GM18505 (cell line): ENCODE results near the gene C1QTNF3.
"Not testable (repeated sequence)": the region's sequence is repeated elsewhere in the genome, so short reads cannot be mapped to it uniquely, and the experiment has no call there.

Experiments used
- ATAC-seq: cut with Tn5 transposase; IDR thresholded peaks from one replicate; pipeline ENCODE4 v1.9.1; 2021; ENCODE audit not compliant: unreplicated experiment
- POLR2A ChIP-seq: IDR thresholded peaks from 4 replicates; pipeline ENCODE4 v1.6.1; 2011; ENCODE audit warnings: borderline replicate concordance; ENCODE audit not compliant: insufficient read depth, insufficient read length; ENCODE audit errors: extremely low read depth

The C1QTNF3 gene

DNA sequence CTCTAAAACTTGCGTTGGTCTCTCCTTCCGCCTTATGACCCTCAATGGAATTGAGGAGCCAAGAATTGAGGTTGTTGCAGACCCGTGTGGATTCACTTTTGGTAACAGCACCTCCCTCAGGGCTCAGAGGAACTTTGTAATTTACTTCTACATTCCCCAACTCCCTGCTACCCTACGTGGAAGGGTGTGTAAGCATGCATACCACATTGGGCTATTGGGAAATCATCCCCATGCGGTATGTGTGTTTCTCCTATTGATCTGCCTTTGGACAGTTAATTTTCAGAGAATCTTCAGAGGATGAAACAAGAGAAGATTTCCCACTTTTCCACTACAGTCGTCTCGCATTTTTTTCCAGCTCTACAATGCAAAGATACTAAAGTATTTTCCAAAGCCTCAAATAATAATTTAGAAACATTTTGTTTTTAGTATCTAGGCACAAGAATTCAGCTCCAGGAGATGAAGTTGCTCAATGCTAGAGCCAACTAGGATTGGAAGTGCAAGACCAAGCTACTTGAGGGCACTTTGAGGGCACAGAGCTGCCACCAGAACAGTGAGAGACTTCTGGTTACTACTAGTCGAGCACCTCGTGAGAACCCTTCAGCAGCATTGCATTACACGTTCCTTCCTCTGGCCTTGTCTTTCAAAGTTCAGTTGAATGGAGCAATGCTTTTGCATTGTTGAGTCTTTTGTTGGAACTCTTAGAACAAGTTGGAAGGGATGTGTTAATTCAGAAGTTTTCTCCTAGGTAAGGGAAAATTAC is 3.4 kb downstream of the C1QTNF3 start:
- TF ChIP-seq POLR2A: no peak
- no peak for ATAC-seq

- ATAC-seq: no peak
- TF ChIP-seq POLR2A: no peak
Observed at GRCh38 chr5:34038838-34039237, 4.2 kb downstream of the C1QTNF3 start.

DNA sequence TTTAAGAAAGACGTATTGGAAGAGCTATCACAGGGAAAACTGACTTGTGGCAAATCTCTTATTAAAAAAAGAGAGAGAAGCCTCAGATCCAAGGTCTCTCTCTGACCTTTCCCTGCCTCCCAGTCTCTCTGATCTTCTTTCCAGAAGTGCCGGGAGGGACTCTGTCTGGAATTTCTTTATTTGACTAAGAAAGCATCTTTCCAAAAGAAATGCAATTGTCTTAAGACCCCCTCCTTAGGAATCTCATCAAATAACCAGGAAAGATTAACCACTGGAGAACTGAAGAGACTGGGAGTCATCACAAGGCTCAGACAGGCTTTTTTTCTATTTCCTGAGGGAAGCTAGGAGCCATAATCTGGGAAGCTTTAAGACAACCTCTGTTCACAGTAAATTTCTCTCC is 4.6 kb downstream of the C1QTNF3 start:
- ATAC-seq: no peak
- no peak for TF ChIP-seq POLR2A

DNA sequence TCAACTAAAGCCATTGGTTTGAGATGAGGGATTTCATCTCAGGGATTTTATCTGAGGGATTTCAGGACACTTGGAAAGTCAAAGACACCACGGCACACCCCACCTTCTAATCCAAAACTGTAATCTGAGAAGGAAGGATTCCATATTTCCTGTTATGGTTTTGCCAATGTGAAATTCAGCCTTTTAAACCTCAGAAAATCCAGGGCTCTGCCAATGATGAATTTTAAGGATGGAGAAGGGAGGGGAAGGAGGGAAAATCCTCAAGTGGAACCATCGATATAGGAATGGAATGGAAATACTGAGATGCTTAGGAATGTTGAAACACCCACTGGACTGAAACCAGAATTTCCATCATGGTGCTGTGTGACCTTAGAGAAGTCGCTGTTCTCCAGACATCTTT is 5.3 kb downstream of the C1QTNF3 start:
- TF ChIP-seq POLR2A: no peak
- no peak for ATAC-seq

DNA sequence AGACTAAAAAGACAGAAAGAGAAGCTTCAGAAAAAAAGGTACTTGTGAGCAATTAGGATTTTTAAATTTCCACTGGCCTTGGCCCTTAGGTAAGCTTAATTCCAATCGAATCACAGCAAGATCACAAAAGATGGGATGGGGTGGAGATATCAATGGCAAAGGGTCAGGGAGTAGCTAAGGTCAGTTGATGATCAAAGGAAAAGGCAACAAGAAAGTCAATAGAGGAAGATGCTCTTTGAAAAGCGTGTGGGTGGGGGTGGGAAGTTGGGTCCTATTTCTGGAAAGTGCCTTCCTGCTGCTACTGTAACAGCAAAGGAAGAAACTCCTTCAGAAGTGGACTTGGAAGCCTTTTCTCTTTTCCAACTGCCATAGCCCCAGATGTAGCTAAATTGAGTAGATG is 7.3 kb downstream of the C1QTNF3 start:
- TF ChIP-seq POLR2A: no peak
- no peak for ATAC-seq

- ATAC-seq: peak; percentile 60
- no peak for TF ChIP-seq POLR2A
Observed at GRCh38 chr5:34034534-34035327, 8.3 kb downstream of the C1QTNF3 start.

DNA sequence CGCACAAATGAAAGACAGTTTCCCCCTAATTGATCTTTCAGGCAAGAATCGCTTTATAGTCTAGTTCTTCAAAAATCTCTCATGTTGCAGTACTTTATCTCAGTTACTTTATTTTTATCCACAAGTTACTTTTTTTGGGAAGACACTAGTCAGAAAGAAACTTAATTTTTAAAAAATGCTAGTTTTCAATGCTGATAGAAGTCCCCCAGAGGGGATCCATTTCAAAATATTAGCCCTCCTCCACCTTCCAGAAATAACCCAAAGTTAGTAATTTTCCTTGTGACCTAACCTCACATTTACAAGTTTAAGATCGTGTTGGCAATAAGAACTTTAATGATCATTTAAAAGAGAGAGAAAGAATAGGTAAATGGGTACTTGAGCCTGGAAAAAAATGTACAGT is 11.0 kb downstream of the C1QTNF3 start:
- TF ChIP-seq POLR2A: no peak
- no peak for ATAC-seq

- TF ChIP-seq POLR2A: no peak
- ATAC-seq: no peak
Observed at GRCh38 chr5:34031117-34031516, 11.9 kb downstream of the C1QTNF3 start.

DNA sequence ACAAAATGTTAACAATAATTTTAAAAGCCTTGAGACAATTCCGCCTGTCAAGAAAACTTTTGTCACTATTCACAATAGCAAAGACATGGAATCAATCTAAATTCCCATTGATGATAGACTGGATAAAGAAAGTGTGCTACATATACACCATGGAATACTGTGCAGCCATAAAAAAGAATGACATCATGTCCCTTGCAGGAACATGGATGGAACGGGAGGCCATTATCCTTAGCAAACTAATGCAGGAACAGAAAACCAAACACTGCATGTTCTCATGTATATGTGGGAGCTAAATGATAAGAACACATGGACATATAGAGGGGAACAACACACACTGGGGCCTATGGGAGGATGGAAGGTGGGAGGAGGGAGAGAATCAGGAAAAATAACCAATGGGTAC is 12.4 kb downstream of the C1QTNF3 start:
- not testable (repeated sequence) for ATAC-seq

DNA sequence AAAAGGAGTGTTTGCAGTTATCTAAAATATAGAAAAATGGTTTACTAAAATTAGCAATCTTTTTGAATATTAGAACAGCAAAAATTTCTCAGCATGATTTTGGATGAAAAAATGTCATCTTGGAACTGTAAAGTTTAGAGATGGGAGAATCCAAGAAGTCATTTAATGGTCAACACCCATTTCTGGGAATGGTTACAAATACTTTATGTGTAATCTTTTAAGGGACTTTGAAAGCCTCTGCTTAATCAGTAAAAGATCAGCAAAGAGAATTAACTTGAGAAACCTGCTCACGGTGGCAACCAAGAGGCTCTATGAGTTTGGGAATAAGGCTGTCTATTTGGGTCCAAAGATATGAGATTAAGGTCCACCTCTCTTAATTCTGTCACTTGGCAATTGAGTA is 13.0 kb downstream of the C1QTNF3 start:
- TF ChIP-seq POLR2A: no peak
- ATAC-seq: no peak

DNA sequence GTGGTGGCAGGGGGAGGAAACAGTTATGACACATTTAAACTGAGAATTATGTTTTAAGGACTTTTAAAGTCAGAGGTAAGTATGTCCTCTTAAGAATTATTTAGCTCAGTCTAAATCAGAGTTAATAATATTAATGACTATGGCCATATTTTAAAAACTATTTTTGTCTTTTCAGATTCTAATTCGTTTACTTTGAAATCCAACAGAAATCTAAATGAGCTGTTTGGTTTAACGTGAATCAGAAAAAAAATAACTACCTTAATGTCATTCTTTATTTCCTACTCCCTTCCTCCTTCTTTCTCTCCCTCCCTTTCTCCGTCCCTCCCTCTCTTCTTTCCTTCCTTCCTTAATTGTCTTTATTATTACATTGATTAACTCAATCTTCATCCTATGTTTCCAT is 14.7 kb downstream of the C1QTNF3 start:
- no peak for ATAC-seq
- TF ChIP-seq POLR2A: no peak

DNA sequence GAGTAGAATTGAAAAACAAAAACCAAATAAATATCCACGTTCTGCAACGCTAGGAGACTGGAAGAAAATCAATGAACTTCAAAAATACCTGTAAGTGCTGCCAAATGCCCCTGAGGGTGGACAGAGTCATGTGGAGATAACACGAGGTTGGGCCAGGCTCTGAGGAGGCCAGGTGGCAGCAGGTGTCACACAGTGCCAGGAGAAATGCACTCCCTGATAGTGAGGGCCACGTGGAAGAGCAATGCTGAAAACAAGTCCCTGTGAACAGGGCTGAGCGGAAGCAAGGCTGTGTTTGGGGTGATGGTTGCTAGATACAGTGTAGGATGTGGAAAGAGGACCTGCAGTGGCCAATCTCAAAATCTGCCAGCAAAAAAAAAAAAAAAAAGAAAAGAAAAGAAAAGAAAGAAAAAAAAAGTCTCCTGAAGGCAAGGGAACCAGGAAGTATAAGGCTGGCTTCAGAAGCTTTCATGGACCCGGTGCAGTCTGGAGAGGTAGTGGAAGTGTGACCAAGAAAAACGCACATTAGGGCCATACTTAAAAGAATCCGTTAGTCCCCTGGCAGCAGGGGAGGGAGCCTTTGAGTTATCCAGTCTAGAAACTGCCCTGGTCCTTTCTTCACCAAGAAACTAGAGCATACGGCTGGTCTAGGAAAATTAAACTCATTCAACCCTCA is 16.8 kb downstream of the C1QTNF3 start:
- no peak for TF ChIP-seq POLR2A

DNA sequence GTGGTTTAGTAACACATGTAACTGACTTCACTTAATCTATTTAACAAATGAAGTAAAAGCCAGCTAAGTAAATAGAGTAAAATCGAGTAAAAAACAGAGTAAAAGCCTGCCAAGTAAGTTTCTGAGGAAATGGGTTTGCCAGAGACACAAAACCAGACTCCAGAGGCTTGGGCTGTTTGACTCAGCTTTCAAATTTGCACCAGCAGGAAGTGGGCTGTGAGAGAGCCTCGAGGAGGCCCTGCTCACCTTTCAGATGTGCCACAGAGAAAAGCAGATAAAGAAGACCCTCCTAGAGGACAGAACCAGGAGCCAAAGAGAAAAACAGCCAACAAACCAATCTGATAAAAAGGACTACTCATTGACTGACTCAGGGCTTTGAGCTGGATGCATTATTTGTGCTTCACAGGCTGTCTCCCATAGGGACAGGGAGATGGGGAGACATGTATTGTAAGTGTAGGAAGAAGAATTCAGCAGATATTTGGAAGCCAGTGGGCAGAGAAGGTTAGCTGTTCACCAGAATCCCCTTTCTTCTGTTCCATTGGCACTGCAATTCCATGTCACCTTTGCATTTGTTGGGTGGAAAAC is 20.8 kb downstream of the C1QTNF3 start:
- no peak for TF ChIP-seq POLR2A
- ATAC-seq: peak; percentile 92

More for the DNA sequence above, 16.8 kb downstream of the C1QTNF3 start:
- no peak for ATAC-seq
